GM12891 (cell line): ENCODE data around the gene HSP90AB1.

Experiments used
- PAX5 ChIP-seq: IDR thresholded peaks from 2 replicates; pipeline ENCODE4 v1.6.1; 2011; ENCODE audit warnings: low read length, moderate library complexity, mild to moderate bottlenecking; ENCODE audit not compliant: insufficient read depth, severe bottlenecking
- POLR2A ChIP-seq: IDR thresholded peaks from 2 replicates; pipeline ENCODE4 v1.6.1; 2011; ENCODE audit warnings: low read depth, low read length, control low read depth
- POLR2AphosphoS5 ChIP-seq: IDR thresholded peaks from 2 replicates; pipeline ENCODE4 v1.6.1; 2011; ENCODE audit warnings: low read depth, low read length, control low read depth
- TAF1 ChIP-seq: IDR thresholded peaks from 2 replicates; pipeline ENCODE4 v1.6.1; 2011; ENCODE audit warnings: low read depth, low read length, control low read depth

DNA sequence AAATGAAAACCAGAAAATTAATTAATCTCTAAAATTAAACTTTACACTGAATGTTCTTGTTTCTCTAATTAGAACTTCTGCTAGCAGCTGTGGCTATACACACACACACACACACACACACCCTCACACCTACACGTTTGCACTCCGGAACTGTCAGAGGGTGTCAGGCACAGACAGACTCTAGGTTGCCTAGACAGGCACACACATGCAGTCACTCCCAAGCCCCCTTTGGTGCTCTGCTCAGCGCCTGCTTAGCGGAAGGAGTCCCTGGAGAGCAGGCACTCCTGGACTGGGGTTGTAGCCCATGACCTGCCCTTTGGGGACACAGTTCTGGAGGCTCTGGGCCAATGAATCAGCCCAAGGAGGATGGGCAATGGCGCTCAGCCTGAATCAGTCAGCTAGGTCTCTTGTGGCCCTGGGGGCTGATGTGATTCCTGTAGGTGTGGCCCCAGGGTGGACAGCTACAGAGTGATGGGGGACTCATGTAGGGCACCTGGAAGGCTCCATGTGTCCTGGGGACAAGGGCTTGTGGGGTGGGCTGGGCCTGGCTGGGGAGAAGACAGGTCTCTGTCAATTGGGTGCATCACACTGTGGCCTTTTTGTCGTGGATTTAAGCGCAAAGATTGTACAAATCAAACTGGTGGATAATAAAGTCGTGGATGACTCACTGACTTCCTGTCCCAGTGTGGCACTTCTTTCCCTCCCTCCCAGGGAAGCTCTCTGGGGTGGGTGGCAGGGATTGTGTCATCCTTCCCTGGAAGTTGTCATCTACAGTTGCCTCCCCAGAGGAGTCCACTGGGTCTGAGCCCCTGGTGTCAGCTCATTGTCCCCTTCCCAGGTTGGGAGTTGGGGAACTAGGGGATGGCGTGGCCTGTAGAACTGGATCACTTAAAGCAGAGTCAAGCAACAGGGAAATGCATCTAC lies 32.1 kb downstream of the HSP90AB1 start:
- no peak for TF ChIP-seq POLR2A
- TF ChIP-seq PAX5: no peak
- no peak for TF ChIP-seq TAF1
- TF ChIP-seq POLR2AphosphoS5: no peak
